T-helper 17 cell (primary cell): Measurements from ENCODE around the gene TRPM8. TPM values are rescaled to one million over a fixed set of nuclear protein-coding genes. Genes with fewer than 3 reads are reported as not detected.
"Not testable (repeated sequence)": the region's sequence is repeated elsewhere in the genome, so short reads cannot be mapped to it uniquely, and the experiment has no call there.

Experiments used
- ATAC-seq: fragments of 150-1000 bp; cut with Tn5 transposase; 2 replicates; pipeline ENCODE4 v1.10.0; 2021; ENCODE audit warnings: mild to moderate bottlenecking, moderate library complexity
- DNase-seq, 3 donors: peaks; one replicate each; pipeline versions ENCODE4 v3.0.0 to v3.0.0-alpha.2; 2020 to 2021
- H3K9me3 ChIP-seq: one replicate; pipeline ENCODE4 v1.7.0; 2013; ENCODE audit warnings: low read length, mild to moderate bottlenecking; ENCODE audit not compliant: control insufficient read depth, poor library complexity, severe bottlenecking
- H3K27ac Mint-ChIP-seq: one replicate; pipeline ENCODE4 v1.8.0; 2022; ENCODE audit warnings: mild to moderate bottlenecking, moderate library complexity, mixed read lengths
- H3K27me3 Mint-ChIP-seq: one replicate; pipeline ENCODE4 v1.8.0; 2022; ENCODE audit warnings: mixed read lengths
- H3K36me3 Mint-ChIP-seq: one replicate; pipeline ENCODE4 v1.8.0; 2022; ENCODE audit warnings: low read depth, mixed read lengths
- H3K4me1 Mint-ChIP-seq: one replicate; pipeline ENCODE4 v1.8.0; 2022; ENCODE audit warnings: mild to moderate bottlenecking, mixed read lengths
- H3K4me3 Mint-ChIP-seq: one replicate; pipeline ENCODE4 v1.8.0; 2022; ENCODE audit warnings: mild to moderate bottlenecking, moderate library complexity, mixed read lengths
- total RNA-seq, 4 donors: library from RNA in 2 of 4; stranded (reverse) in 2 of 4; gene quantifications; one replicate each; pipeline ENCODE4 v1.2.3 and lab custom pipeline; 2022 to 2026

TRPM8 gene
- total RNA-seq, 2 donors from 2014 or later, result not detected

GRCh38 chr2:233944269-233944668, 27.1 kb downstream of the TRPM8 start:
- no peak for ATAC-seq
- H3K9me3 ChIP-seq, result no peaks in the 10 kb centered on the region
- Mint-ChIP-seq H3K27me3 (peaks cover 70% of the 10 kb centered on the region), H3K4me3 (no peak overlapping the region), H3K27ac (no peak overlapping the region), H3K36me3 (no peaks in the 10 kb centered on the region), H3K4me1 (peaks cover 1% of the 10 kb centered on the region)
- DNase-seq, result no peak

GRCh38 chr2:233944722-233945121, 27.5 kb downstream of the TRPM8 start:
- no peaks in the 10 kb centered on the region for H3K9me3 ChIP-seq
- peaks cover 70% of the 10 kb centered on the region for H3K27me3 Mint-ChIP-seq
- H3K4me3 Mint-ChIP-seq, result no peak overlapping the region
- H3K4me1 Mint-ChIP-seq, result no peaks in the 10 kb centered on the region
- ATAC-seq (no peak), DNase-seq (no peak)
- H3K36me3 Mint-ChIP-seq, result no peaks in the 10 kb centered on the region
- no peak overlapping the region for H3K27ac Mint-ChIP-seq

- Mint-ChIP-seq H3K4me1 (no peaks in the 10 kb centered on the region), H3K27me3 (peaks cover 70% of the 10 kb centered on the region), H3K4me3 (no peak overlapping the region), H3K27ac (no peak overlapping the region), H3K36me3 (no peaks in the 10 kb centered on the region)
- DNase-seq, result no peak
- H3K9me3 ChIP-seq, result no peaks in the 10 kb centered on the region
- no peak for ATAC-seq
These were observed 28.0 kb downstream of the TRPM8 start for GRCh38 chr2:233945146-233945545.

- ATAC-seq, result no peak
- DNase-seq, result no peak
- Mint-ChIP-seq H3K36me3 (peaks cover 3% of the 10 kb centered on the region), H3K4me3 (no peak overlapping the region), H3K4me1 (peaks cover 2% of the 10 kb centered on the region), H3K27me3 (peaks cover 86% of the 10 kb centered on the region), H3K27ac (no peak overlapping the region)
- no peaks in the 10 kb centered on the region for H3K9me3 ChIP-seq
These were observed 33.1 kb downstream of the TRPM8 start for GRCh38 chr2:233950078-233950825.

- peaks cover 3% of the 10 kb centered on the region for H3K36me3 Mint-ChIP-seq
- peaks cover 2% of the 10 kb centered on the region for H3K4me1 Mint-ChIP-seq
- DNase-seq, result no peak
- H3K27ac Mint-ChIP-seq, result no peak overlapping the region
- no peaks in the 10 kb centered on the region for H3K9me3 ChIP-seq
- ATAC-seq, result no peak
- no peak overlapping the region for H3K4me3 Mint-ChIP-seq
- H3K27me3 Mint-ChIP-seq, result peaks cover 75% of the 10 kb centered on the region
These were observed 35.2 kb downstream of the TRPM8 start for GRCh38 chr2:233952335-233952734.

GRCh38 chr2:233953087-233953801, 36.1 kb downstream of the TRPM8 start:
- no peaks in the 10 kb centered on the region for H3K9me3 ChIP-seq
- no peak for ATAC-seq
- Mint-ChIP-seq H3K36me3 (peaks cover 3% of the 10 kb centered on the region), H3K27ac (no peak overlapping the region), H3K4me3 (no peak overlapping the region), H3K27me3 (peaks cover 69% of the 10 kb centered on the region), H3K4me1 (peaks cover 2% of the 10 kb centered on the region)
- DNase-seq, result no peak

- no peaks in the 10 kb centered on the region for H3K4me1 Mint-ChIP-seq
- no peaks in the 10 kb centered on the region for H3K9me3 ChIP-seq
- peaks cover 9% of the 10 kb centered on the region for H3K27me3 Mint-ChIP-seq
- H3K36me3 Mint-ChIP-seq, result no peaks in the 10 kb centered on the region
- DNase-seq (no peak), ATAC-seq (no peak)
- no peak overlapping the region for H3K27ac Mint-ChIP-seq
- no peak overlapping the region for H3K4me3 Mint-ChIP-seq
These were observed 43.0 kb downstream of the TRPM8 start for GRCh38 chr2:233960203-233960602.

GRCh38 chr2:233961905-233962304, 44.7 kb downstream of the TRPM8 start:
- H3K9me3 ChIP-seq, result no peaks in the 10 kb centered on the region
- no peak overlapping the region for H3K27ac Mint-ChIP-seq
- ATAC-seq, result no peak
- no peaks in the 10 kb centered on the region for H3K36me3 Mint-ChIP-seq
- H3K27me3 Mint-ChIP-seq, result peaks cover 8% of the 10 kb centered on the region
- H3K4me1 Mint-ChIP-seq, result peaks cover 1% of the 10 kb centered on the region
- H3K4me3 Mint-ChIP-seq, result no peak overlapping the region
- DNase-seq, result no peak

- H3K9me3 ChIP-seq, result no peaks in the 10 kb centered on the region
- peaks cover 12% of the 10 kb centered on the region for H3K4me1 Mint-ChIP-seq
- no peak for ATAC-seq
- H3K36me3 Mint-ChIP-seq, result no peaks in the 10 kb centered on the region
- no peak overlapping the region for H3K4me3 Mint-ChIP-seq
- no peak for DNase-seq
- H3K27ac Mint-ChIP-seq, result no peak overlapping the region
- peaks cover 12% of the 10 kb centered on the region for H3K27me3 Mint-ChIP-seq
These were observed 47.4 kb downstream of the TRPM8 start for GRCh38 chr2:233964581-233964980.

GRCh38 chr2:233965032-233965603, 47.9 kb downstream of the TRPM8 start:
- Mint-ChIP-seq H3K27ac (no peak overlapping the region), H3K27me3 (peaks cover 12% of the 10 kb centered on the region), H3K4me3 (no peak overlapping the region), H3K4me1 (peaks cover 12% of the 10 kb centered on the region), H3K36me3 (no peaks in the 10 kb centered on the region)
- no peaks in the 10 kb centered on the region for H3K9me3 ChIP-seq
- no peak for DNase-seq
- no peak for ATAC-seq

- H3K36me3 Mint-ChIP-seq, DNase-seq, H3K27ac Mint-ChIP-seq, H3K4me3 Mint-ChIP-seq, ATAC-seq, H3K9me3 ChIP-seq: not testable (repeated sequence)
- H3K27me3 Mint-ChIP-seq, result peaks cover 12% of the 10 kb centered on the region
- peaks cover 12% of the 10 kb centered on the region for H3K4me1 Mint-ChIP-seq
These were observed 48.5 kb downstream of the TRPM8 start for GRCh38 chr2:233965646-233966045.

GRCh38 chr2:233966388-233966787, 49.2 kb downstream of the TRPM8 start:
- H3K27me3 Mint-ChIP-seq, result peaks cover 17% of the 10 kb centered on the region
- H3K36me3 Mint-ChIP-seq, result no peaks in the 10 kb centered on the region
- H3K9me3 ChIP-seq, result no peaks in the 10 kb centered on the region
- no peak for DNase-seq
- ATAC-seq, result no peak
- H3K4me3 Mint-ChIP-seq, result no peak overlapping the region
- H3K4me1 Mint-ChIP-seq, result peaks cover 14% of the 10 kb centered on the region
- H3K27ac Mint-ChIP-seq, result no peak overlapping the region

- H3K27ac Mint-ChIP-seq, result no peak overlapping the region
These were observed 50.0 kb downstream of the TRPM8 start for GRCh38 chr2:233967164-233967563.

More at GRCh38 chr2:233967164-233967563, 50.0 kb downstream of the TRPM8 start:
- Mint-ChIP-seq H3K36me3 (no peaks in the 10 kb centered on the region), H3K4me1 (peaks cover 14% of the 10 kb centered on the region), H3K4me3 (no peak overlapping the region), H3K27me3 (peaks cover 17% of the 10 kb centered on the region)
- no peak for DNase-seq
- ATAC-seq, result no peak
- no peaks in the 10 kb centered on the region for H3K9me3 ChIP-seq
